Measurements from ENCODE around the gene TMC7.
A peak's percentile ranks its signal among the peaks of the same experiment; 100 is the strongest.

The TMC7 gene

DNA sequence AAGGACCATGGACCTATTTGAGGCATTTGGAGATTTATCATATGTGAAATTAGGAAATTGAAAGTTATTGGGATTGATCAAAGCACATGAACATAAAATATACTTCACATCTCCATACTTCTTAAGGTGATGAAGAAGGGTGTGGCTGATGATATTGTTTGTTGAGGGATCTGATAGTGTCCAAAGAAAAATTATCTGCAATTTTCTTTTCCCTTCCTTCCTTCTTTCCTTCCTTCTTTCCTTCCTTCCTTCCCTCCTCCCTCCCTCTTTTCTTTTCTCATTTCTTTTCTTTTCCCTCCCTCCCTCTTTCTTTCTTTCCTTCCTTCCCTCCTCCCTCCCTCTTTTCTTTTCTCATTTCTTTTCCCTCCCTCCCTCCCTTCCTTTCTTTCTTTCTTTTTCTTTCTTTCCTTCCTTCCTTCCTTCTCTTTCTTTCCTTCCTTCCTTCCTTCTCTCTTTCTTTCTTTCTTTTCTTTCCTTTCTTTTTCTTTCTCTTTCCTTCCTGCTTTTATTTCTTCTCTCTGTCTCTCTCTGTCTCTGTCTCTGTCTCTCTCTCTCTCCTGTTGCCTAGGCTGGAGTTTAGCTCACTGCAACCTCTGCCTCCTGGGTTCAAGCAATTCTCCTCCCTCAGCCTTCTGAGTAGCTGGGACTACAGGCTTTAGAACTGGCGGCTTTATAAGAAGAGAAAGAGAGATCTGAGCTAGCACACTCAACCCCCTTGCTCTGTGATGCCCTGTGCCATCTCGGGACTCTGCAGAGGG, 109.1 kb downstream of the TMC7 start:
- ATAC-seq: no peak

DNA sequence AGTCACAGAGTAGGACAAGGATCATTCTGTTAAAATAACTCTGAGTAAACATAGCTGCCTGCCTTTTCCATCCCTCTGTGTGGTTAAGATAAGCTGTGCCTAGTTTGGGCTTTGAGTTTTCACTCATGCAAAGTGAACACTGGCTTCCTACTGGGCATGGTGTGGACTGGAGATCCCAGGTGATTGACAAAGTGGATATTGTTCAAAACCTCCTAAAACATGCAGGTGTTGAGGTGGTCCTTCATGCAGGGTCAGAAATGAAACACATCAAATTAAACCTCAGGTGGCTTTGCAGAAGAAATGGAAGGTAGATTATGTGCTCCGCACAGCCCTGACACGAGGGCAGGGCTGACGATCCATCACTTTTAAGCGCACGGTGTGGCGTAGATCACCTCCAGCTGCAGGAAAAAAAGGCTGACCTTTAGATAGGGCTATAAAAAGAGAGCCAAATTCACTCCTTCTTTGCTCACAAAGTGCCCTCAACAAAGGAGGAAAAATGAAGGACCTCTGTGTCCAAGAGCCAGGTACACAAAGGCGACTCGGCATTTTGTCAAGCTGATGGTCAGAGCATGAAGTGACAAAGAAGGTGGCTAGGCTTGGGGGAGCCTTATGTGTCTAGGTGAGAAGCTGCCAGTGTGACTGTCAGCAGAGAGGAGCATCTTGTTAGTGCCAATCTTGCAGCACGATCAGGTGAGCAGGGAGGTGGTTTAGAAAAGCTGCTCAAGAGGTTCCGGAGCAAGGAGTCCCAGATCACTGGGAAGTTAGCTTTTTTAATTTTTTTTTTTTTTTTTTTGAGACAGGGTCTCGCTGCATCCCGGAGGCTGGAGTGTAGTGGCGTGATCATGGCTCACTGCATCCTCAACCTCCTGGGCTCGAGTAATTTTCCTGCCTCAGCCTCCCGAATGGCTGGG, 110.2 kb downstream of the TMC7 start:
- ATAC-seq: no peak

DNA sequence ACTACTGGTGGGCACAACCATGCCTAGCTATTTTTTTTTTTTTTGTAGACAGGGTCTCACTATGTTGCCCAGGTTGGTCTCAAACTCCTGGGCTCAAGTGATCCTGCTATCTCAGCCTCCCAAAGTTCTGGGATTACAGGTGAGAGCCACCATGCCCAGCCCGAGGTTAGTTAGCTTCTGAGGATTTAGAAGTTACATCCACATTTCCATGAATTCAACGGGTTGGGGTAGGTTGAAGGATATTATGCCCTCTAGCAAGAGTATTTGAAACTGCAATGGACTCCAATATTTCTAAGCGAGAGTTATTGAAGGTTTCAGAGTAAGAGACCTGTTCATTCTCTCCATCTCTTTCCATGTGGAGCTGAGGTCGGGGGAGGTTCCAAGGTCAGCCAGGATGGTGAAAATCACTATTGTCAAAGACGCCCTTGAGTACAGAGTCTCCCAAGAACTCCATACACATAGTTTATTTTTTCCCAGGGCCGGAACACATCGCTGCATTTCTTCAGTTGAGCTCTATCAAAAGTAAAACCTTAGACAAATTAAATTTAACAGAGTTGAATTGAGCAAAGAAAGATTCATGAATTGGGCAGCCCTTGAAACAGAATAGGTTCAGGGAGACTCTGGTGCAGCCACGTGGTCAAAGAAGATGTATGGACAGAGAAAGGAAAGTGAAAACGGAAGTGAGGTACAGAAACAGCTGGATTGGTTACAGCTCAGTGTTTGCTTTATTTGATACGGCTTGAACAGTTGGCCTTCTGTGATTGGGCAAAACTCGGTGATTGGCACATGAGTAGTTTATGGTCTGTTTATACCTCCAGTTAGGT, 111.0 kb downstream of the TMC7 start:
- ATAC-seq: peak; percentile 38 to 61

DNA sequence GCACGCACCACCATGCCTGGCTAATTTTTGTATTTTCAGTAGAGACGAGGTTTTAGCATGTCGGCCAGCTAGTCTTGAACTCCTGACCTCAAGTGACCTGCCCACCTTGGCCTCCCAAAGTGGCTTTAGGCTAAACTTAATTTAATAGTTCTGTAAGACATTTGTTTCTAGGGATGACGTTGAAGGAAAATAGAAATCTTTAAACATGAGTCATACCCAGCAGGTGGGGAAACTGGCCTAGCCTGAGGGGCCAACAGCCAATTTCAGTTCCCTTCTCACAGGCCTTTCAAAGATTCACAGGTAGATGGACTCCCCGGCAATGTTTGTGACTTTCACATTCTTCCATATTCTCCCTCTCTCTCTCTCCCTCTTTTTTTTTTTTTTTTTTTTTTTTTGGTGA, 111.9 kb downstream of the TMC7 start:
- no peak for ATAC-seq

DNA sequence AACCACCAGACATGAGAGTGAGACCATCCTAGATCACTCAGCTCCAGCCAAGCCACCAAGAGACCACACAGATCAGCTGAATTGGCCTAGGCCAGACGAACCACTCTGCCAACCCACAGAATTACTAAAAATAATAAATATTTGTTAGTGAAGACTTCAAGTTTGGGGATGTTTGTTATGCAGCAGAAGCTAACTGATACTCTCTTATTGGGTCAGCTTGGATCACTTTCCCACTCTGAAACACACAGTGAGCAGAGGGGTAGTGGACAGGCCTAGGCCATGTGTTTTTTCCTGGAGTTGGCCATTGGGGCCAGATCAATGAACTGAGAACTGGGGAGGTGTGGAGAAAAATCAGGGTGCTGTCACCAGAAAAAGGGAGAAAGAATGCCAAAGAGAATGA, 114.4 kb downstream of the TMC7 start:
- no peak for ATAC-seq

DNA sequence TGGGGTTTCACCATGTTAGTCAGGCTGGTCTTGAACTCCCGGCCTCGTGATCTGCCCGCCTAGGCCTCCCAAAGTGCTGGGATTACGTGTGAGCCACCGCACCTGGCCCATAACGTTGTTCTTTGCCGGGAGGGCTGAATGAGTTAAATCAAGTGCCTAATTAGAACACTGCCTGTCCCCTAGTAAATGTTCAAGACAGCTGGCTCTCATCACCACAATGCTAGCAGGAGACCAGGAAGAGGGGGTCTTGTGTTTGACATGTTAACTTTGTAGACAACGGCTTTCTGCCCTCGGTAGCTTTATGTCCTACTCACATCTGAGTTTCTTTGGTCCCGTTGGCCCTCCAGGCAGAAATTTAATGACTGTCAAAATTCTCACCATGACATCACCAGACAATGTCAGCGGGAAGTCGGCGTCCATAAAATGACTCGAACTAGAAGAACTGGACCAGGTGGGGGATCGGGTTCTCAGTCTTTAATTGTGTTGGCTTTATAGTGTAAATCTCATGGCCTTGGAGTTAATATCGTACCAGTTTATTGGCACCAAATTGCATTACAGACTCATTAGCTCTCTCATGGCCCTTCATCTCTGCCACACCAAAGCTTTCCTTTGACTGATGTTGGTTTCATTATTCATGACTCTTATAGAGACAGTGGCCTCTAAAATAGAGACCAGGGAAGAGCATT, 118.6 kb downstream of the TMC7 start:
- no peak for ATAC-seq

DNA sequence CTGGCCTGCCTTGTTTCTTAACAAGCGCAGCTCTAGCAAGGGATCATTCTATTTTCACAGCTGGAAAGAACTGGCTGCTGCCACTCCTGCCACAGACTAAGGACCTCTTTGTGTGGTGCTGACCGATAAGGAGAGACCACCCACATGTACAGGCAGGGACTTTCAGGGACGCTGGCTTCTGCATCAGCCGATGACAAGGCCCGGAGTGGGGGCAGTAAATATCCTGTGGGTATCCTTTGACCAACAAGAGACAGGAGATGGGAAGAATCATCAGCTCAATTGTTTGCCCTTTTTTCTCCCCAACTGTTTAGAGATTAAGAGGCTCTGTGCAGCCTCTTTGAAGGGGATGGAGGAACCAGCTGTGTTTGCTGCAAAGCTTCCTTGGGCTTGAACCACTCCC, 120.9 kb downstream of the TMC7 start:
- ATAC-seq: no peak

DNA sequence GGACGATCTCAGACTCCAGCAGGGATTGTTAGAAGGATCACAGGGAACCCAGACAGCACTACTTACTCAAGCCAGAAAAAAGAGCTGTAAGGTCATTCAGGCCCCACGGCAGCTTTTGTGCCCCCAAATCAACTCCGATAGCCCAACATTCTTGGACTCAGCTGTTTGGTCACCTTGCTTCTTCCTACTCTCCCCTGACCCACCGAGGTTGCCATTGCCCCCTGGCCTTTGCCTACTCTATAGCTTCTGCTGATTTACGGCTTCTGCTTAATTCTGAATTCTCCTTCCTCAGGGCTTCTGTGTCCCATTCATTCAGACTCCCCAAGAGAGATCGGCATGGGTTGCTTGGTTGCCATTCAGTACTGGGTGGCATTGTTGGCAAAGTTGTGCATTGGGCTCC, 121.4 kb downstream of the TMC7 start:
- ATAC-seq: no peak

DNA sequence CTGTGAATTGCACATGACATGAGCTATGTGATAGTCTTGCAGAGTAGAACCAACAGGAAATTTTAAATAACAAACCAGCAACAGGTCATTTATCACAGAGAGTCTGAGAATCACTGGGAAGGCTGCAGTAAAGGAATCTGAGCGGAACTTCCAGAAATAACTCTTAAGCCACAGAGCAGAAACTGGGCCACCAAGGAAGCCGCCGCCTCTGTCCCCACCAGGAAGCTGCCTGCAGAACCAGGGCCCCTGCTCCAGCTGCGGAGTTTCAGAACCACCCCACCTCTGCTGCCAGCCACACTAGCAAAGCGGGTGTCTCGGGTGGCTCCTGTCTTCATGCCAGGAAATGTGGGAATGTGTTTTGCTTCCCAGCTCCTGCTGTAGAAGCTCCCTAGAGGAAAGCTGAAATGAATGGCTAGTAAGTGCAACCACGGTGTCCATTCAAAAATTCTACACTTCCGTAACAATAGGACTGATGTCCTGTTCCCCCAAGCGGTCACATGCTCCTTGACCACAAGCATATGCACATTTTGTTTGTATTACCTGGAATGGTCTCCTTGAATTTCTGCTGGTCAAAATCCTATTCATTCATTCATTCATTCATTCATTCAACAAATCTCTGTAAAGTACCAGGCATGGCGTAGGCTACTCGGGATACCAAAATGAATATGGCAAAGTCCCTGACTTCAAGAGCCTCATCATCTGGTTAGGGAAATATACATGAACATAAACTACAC, 122.3 kb downstream of the TMC7 start:
- ATAC-seq: no peak

DNA sequence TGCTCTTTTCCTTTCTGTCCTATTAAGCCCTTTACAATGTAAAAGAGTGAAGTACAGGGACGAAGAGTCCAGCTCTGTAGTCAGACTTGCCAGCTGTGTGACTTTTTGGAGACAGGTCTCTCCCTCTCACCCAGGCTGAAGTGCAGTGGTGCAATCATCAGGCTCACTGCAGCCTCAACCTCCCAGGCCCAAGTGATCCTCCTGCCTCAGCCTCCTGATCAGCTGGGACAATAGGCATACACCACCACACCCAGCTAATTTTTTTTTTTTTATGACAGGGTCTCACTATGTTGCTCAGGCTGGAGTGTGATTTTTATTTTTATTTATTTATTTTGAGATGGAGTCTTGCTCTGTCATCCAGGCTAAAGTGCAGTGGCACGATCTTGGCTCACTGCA, 122.9 kb downstream of the TMC7 start:
- ATAC-seq: no peak

DNA sequence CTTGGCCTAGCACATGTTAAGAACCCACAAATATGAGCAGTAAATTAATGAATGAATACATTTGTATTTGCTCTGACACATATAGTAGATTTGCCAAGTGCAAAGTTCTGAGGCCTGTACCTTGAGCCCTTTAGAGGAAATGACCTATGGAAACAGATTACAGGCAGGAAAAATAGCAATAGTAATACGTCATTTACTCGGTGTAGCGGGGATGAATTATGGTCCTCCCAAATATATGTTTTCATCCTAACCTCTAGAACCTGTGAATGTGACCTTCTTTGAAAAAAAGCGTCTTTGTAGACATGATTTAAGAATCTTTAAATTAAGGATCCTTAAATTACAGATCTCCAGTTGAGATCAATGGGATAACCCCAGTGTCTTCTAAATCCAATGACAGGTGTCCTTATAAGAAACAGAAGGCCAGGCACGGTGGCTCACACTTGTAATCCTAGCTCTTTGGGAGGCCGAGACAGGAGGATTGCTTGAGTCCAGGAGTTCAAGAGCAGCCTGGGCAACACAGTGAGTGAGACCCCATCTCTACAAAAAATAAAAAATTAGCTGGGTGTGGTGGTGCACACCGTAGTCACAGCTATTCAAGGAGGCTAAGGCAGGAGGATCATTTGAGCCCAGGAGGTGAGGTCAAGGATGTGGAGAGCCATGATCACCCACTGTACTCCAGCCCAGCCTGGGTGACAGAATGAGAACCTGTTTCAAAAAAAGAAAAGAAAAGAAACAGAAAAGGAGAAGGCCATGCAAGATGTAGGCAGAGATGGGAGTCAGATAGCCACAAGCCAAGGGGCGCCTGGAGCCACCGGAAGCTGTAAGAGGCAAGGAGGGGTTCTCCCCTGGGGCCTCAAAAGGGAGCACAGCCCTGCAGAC, 124.9 kb downstream of the TMC7 start:
- ATAC-seq: no peak

DNA sequence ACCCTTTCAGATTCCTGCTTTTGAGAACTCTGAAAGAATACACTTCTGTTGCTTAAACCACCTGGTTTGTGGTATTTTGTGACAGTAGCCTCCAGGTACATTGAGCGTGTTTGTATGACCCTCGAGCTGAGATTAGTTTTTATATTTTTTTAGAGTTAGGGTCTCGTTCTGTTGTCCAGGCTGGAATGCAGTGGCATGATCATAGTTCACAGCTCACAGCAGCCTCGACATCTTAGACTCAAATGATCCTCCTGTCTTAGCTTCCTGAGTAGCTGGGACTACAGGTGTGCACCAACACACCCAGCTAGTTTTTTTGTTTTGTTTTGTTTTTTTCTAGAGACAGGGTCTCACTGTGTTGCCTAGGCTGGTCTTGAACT, 125.5 kb downstream of the TMC7 start:
- no peak for ATAC-seq

DNA sequence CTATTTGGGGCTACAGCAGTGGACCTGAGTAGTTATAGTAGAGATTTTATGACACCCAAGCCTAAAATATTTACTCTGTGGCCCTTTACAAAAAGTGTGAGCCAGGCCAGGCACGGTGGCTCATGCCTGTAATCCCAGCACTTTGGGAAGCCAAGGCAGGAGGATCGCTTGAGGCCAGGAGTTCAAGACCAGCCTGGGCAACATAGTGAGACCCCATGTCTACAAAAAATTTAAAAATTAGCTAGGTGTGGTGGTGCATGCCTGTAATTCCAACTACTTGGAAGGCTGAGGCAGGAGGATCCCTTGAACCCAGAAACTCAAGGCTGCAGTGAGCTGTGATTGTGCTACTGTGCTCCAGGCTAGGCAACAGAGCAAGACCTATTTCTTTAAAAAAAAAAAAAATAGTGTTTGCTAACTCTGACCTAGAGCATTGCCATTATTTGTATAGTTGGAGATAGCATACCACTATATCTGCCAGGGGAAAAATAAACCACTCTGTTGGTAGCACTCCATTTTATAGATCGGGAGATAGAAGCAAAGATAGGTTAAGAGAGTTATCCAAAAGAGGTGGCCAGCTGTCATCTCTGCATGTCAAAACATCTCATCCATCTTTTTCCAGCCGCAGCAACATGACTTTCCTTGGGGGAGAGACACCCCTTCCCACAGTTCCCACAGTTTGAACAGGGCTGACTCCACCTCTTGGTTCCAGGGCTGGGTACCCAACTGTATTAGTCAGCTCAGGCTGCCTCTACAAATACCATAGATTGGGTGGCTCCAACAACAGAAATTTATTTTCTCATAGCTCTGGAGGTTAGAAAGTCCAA, 127.0 kb downstream of the TMC7 start:
- ATAC-seq: no peak

DNA sequence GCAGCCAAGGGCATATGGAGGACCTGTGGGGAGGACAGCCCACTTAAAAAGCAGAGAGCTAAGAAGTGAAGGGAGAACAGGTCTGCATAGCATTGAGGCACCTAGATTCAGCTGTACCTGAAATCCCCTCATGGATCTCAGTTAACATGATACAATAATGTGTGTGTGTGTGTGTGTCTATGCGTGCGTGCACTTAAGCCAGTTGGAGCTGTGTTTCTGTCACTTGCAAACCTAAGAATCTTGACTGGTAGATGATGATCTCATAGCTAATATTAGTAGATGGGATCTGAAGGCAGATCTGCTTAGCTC, 128.3 kb downstream of the TMC7 start:
- ATAC-seq: no peak
